Middle frontal gyrus (tissue), 1 donor: ENCODE results near the gene DSC3.
"Not testable (repeated sequence)": the region's sequence is repeated elsewhere in the genome, so short reads cannot be mapped to it uniquely, and the experiment has no call there.

Source experiments
- DNase-seq: peaks from one replicate; pipeline ENCODE4 v3.0.0-alpha.2; 2015; ENCODE audit warnings: low spot score; ENCODE audit errors: extremely low spot score

Gene DSC3

GRCh38 chr18:31041271-31042083 lies 1.1 kb downstream of the DSC3 start:
- DNase-seq, result no peak

- no peak for DNase-seq
These were observed 1.8 kb downstream of the DSC3 start for GRCh38 chr18:31040686-31041270.

- DNase-seq, result no peak
These were observed 3.1 kb downstream of the DSC3 start for GRCh38 chr18:31039426-31039825.

- DNase-seq, result not testable (repeated sequence)
These were observed 4.9 kb downstream of the DSC3 start for GRCh38 chr18:31037686-31038085.

- DNase-seq, result no peak
These were observed 8.0 kb downstream of the DSC3 start for GRCh38 chr18:31034541-31034940.

GRCh38 chr18:31030574-31031278 lies 11.8 kb downstream of the DSC3 start:
- no peak for DNase-seq

- no peak for DNase-seq
These were observed 26.7 kb downstream of the DSC3 start for GRCh38 chr18:31015715-31016434.

- DNase-seq, result not testable (repeated sequence)
These were observed 31.1 kb downstream of the DSC3 start for GRCh38 chr18:31011455-31011854.

GRCh38 chr18:31010601-31011000 lies 31.9 kb downstream of the DSC3 start:
- no peak for DNase-seq

- DNase-seq, result no peak
These were observed 42.5 kb downstream of the DSC3 start for GRCh38 chr18:30999887-31000628.

- no peak for DNase-seq
These were observed 43.4 kb downstream of the DSC3 start for GRCh38 chr18:30999186-30999585.

GRCh38 chr18:30997223-30997622 lies 45.3 kb downstream of the DSC3 start:
- no peak for DNase-seq

- DNase-seq, result no peak
These were observed 50.3 kb downstream of the DSC3 start for GRCh38 chr18:30992231-30992630.

GRCh38 chr18:30991397-30991796 lies 51.1 kb downstream of the DSC3 start:
- no peak for DNase-seq

GRCh38 chr18:30989141-30989540 lies 53.4 kb downstream of the DSC3 start:
- no peak for DNase-seq

- no peak for DNase-seq
These were observed 54.1 kb downstream of the DSC3 start for GRCh38 chr18:30988440-30988839.

- no peak for DNase-seq
These were observed 54.9 kb downstream of the DSC3 start for GRCh38 chr18:30987467-30988241.

GRCh38 chr18:30985753-30986152 lies 56.8 kb downstream of the DSC3 start:
- DNase-seq, result no peak

GRCh38 chr18:30982285-30982992 lies 60.1 kb downstream of the DSC3 start:
- DNase-seq, result no peak

GRCh38 chr18:30978091-30978490 lies 64.5 kb downstream of the DSC3 start:
- DNase-seq, result not testable (repeated sequence)
